Lower leg skin (tissue), 4 donors: Measurements from ENCODE around the gene PHB1. TPM values are rescaled to one million over a fixed set of nuclear protein-coding genes. Genes with fewer than 3 reads are reported as not detected.

Experiments used
- DNase-seq, 2 donors: peaks; one replicate each; pipeline ENCODE4 v3.0.0-alpha.2; 2019; ENCODE audit warnings: low spot score in 2 of 2
- H3K4me3 ChIP-seq: fragments of 200-600 bp; sonication (generic); 2 replicates; pipeline ENCODE4 v1.5.1; 2017; ENCODE audit warnings: mild to moderate bottlenecking, low read depth; ENCODE audit not compliant: poor library complexity, severe bottlenecking
- CTCF ChIP-seq, 3 donors: fragments of 450-650 bp; IDR thresholded peaks; one replicate each; pipeline ENCODE4 v1.5.1; 2016; ENCODE audit warnings: antibody characterized with exemption in 3 of 3, mild to moderate bottlenecking in 3 of 3, moderate library complexity in 2 of 3
- POLR2A ChIP-seq, 2 donors: fragments of 450-650 bp; IDR thresholded peaks; one replicate each; pipeline ENCODE4 v1.6.1; 2016 to 2017; ENCODE audit warnings: antibody characterized with exemption in 2 of 2, mild to moderate bottlenecking in 1 of 2, moderate library complexity in 1 of 2
- WGBS, 2 donors: methylation state at CpG; one replicate each; pipeline ENCODE4 v1.1.5; 2018; 5-methylcytosine and 5-hydroxymethylcytosine counted together
- intact Hi-C: fragments of 100-400 bp; cut with DNase I; formaldehyde crosslinking; loops from one replicate; pipeline ENCODE4 v1.15.0; 2023; ENCODE audit warnings: low total_unique reads
- total RNA-seq, 4 donors: library from RNA; depleted of rRNA; stranded (reverse); fragments of >200 nt; gene quantifications; one replicate each; pipeline ENCODE4 v1.1.0, GENCODE V29; 2016

The PHB1 gene
- total RNA-seq, 4 donors from 2014 or later = 47.0 to 79.0 (median 71.3) TPM

GRCh38 chr17:49407086-49407485 is 7.6 kb downstream of the PHB1 start:
- intact Hi-C loops = no loop called here
- DNase-seq = peak in 1 of 2 donors; percentile 25
- no peak overlapping the region for H3K4me3 ChIP-seq
- TF ChIP-seq CTCF (IDR thresholded peaks at IDR 0.05) = no peak
- TF ChIP-seq POLR2A (IDR thresholded peaks at IDR 0.05) = no peak
- WGBS, 2 donors = 86 to 87% methylated on average over 9 of the region's 9 CpGs

- TF ChIP-seq CTCF (IDR thresholded peaks at IDR 0.05) (no peak), POLR2A (IDR thresholded peaks at IDR 0.05) (no peak)
- 82 to 85% methylated on average over 8 to 9 of the region's 9 CpGs for WGBS, 2 donors
- intact Hi-C loops = no loop called here
- no peak overlapping the region for H3K4me3 ChIP-seq
- peak in 1 of 2 donors; percentile 56 for DNase-seq
These were observed 8.1 kb downstream of the PHB1 start for GRCh38 chr17:49406421-49407061.

- 95 to 97% methylated on average over 14 of the region's 14 CpGs for WGBS, 2 donors
- H3K4me3 ChIP-seq = no peak overlapping the region
- peak in 1 of 2 donors; percentile 81 for DNase-seq
- intact Hi-C loops = no loop called here
- TF ChIP-seq POLR2A (IDR thresholded peaks at IDR 0.05) = no peak
These were observed 9.8 kb downstream of the PHB1 start for GRCh38 chr17:49404906-49405305.

GRCh38 chr17:49404361-49404760 is 10.3 kb downstream of the PHB1 start:
- WGBS, 2 donors = 81 to 88% methylated on average over 12 of the region's 12 CpGs
- TF ChIP-seq POLR2A (IDR thresholded peaks at IDR 0.05) = no peak
- peak in 1 of 2 donors; percentile 79 for DNase-seq
- intact Hi-C loops = no loop called here
- no peak overlapping the region for H3K4me3 ChIP-seq

- TF ChIP-seq POLR2A (IDR thresholded peaks at IDR 0.05) (no peak), CTCF (IDR thresholded peaks at IDR 0.05) (no peak)
- DNase-seq = peak in 1 of 2 donors; percentile 72
- H3K4me3 ChIP-seq = no peak overlapping the region
- WGBS, 2 donors = 75 to 85% methylated on average over 10 of the region's 10 CpGs
- intact Hi-C loops = no loop called here
These were observed 11.0 kb downstream of the PHB1 start for GRCh38 chr17:49403514-49404289.

- intact Hi-C loops = no loop called here
- no peak for TF ChIP-seq POLR2A (IDR thresholded peaks at IDR 0.05)
- TF ChIP-seq CTCF (IDR thresholded peaks at IDR 0.05) = no peak
- WGBS, 2 donors = 76 to 86% methylated on average over 6 of the region's 6 CpGs
- H3K4me3 ChIP-seq = no peak overlapping the region
- peak in 1 of 2 donors; percentile 59 for DNase-seq
These were observed 12.0 kb downstream of the PHB1 start for GRCh38 chr17:49402706-49403105.
